Measurements from ENCODE around the gene TNS3.

DNA sequence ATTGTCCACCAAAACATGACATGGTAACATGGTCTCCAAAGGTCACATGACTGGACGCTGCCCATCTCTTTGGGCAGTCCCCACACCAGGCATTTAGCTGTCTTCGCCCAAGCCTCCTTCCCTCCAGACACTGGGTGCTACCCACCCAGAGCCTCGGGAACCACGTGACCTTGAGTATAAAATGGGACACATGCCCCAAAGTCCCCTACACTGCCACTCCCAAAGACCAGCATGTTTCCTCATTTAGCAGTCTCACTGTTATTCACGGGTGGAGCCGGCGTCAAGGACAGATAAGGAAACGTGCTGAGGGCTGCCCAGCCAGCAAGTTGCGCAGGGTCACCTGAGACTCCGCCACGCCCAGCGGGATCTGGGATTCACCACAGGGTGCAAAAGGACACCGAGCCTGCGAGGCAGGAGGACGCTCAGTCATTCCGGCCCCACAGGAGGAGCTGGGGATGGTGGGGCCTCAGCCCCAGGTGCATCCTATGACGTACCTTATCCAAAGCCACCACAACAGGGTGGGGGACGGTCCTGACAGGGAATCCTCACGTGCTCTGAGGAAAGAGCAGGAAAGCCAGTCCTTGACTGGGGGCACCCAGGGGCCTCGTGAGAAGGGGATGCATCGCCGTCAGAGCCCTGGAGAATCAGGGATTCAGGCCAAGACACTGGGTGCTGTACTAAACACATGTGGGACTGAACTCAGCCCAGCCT is 226.9 kb downstream of the TNS3 start:
- no peak for TF ChIP-seq POLR2AphosphoS5 (IDR thresholded peaks at IDR 0.05)
- TF ChIP-seq, protein P1, sequence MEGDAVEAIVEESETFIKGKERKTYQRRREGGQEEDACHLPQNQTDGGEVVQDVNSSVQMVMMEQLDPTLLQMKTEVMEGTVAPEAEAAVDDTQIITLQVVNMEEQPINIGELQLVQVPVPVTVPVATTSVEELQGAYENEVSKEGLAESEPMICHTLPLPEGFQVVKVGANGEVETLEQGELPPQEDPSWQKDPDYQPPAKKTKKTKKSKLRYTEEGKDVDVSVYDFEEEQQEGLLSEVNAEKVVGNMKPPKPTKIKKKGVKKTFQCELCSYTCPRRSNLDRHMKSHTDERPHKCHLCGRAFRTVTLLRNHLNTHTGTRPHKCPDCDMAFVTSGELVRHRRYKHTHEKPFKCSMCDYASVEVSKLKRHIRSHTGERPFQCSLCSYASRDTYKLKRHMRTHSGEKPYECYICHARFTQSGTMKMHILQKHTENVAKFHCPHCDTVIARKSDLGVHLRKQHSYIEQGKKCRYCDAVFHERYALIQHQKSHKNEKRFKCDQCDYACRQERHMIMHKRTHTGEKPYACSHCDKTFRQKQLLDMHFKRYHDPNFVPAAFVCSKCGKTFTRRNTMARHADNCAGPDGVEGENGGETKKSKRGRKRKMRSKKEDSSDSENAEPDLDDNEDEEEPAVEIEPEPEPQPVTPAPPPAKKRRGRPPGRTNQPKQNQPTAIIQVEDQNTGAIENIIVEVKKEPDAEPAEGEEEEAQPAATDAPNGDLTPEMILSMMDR (IDR thresholded peaks at IDR 0.05), result no peak
- no peak for TF ChIP-seq EP300 (IDR thresholded peaks at IDR 0.05)
